Gastroesophageal sphincter (tissue), 4 donors: ENCODE data around the gene NRP2. TPM values are rescaled to one million over a fixed set of nuclear protein-coding genes. Genes with fewer than 3 reads are reported as not detected.

Source experiments
- ATAC-seq: fragments of 150-250 bp; one replicate; pipeline ENCODE4 v1.9.1; 2016; ENCODE audit warnings: mild to moderate bottlenecking, moderate library complexity
- H3K27ac ChIP-seq, 4 donors: fragments of 200-600 bp; sonication (generic) in 3 of 4; 1 replicate in 3 of 4; 2 replicates in 1 of 4; pipeline ENCODE4 v1.5.1; 2016 to 2019
- H3K27me3 ChIP-seq: fragments of 200-600 bp; sonication (generic); one replicate; pipeline ENCODE4 v1.5.1; 2019
- H3K36me3 ChIP-seq, 2 donors: fragments of 200-600 bp; sonication (generic); one replicate each; pipeline ENCODE4 v1.5.1; 2019; ENCODE audit warnings: control low read depth in 1 of 2
- H3K4me1 ChIP-seq, 3 donors: fragments of 200-600 bp; sonication (generic); 1 replicate in 2 of 3; 2 replicates in 1 of 3; pipeline ENCODE4 v1.5.1; 2016 to 2019; ENCODE audit warnings: control low read depth in 2 of 3
- H3K4me3 ChIP-seq, 2 donors: fragments of 200-600 bp; sonication (generic); one replicate each; pipeline ENCODE4 v1.5.1; 2019; ENCODE audit warnings: mild to moderate bottlenecking in 1 of 2, moderate library complexity in 1 of 2
- H3K9me3 ChIP-seq, 3 donors: fragments of 200-600 bp; sonication (generic); one replicate each; pipeline ENCODE4 v1.5.1; 2017 to 2019; ENCODE audit warnings: control low read depth in 2 of 3
- CTCF ChIP-seq, 4 experiments: fragments of 200-600 bp in 2 of 4; fragments of 450-650 bp in 2 of 4; sonication (generic) in 1 of 4; IDR thresholded peaks; one replicate each; pipeline ENCODE4 v1.5.1; 2017 to 2019; ENCODE audit warnings: antibody characterized with exemption in 4 of 4, mild to moderate bottlenecking in 2 of 4, moderate library complexity in 2 of 4
- EP300 ChIP-seq: sonication (generic); formaldehyde crosslinking; IDR thresholded peaks from one replicate; pipeline ENCODE4 v1.6.1; 2017; ENCODE audit warnings: antibody characterized with exemption, mild to moderate bottlenecking
- POLR2A ChIP-seq, 2 donors: fragments of 450-650 bp; IDR thresholded peaks; one replicate each; pipeline ENCODE4 v1.6.1; 2017; ENCODE audit warnings: antibody characterized with exemption in 2 of 2, mild to moderate bottlenecking in 2 of 2, moderate library complexity in 1 of 2
- POLR2AphosphoS5 ChIP-seq: sonication (generic); formaldehyde crosslinking; IDR thresholded peaks from one replicate; pipeline ENCODE4 v1.6.1; 2017; ENCODE audit warnings: antibody characterized with exemption
- WGBS, 2 donors: methylation state at CpG; one replicate each; pipeline ENCODE4 v1.1.5; 2018; ENCODE audit warnings: low coverage in 1 of 2; 5-methylcytosine and 5-hydroxymethylcytosine counted together
- total RNA-seq, 4 donors: library from RNA; depleted of rRNA; stranded (reverse); fragments of >200 nt; gene quantifications; one replicate each; pipeline ENCODE4 v1.1.0, GENCODE V29; 2016

NRP2 gene
- total RNA-seq, 4 donors from 2014 or later, result 278 to 466 (median 371) TPM

GRCh38 chr2:205769495-205769850 is 87.2 kb downstream of the NRP2 start:
- H3K27me3 ChIP-seq, result no peaks in the 10 kb centered on the region
- WGBS, 2 donors, result 25 to 40% methylated on average over 3 of the region's 3 CpGs
- peaks cover 23 to 100% (median 42%) of the 10 kb centered on the region in 3 donors for H3K4me1 ChIP-seq
- no peaks in the 10 kb centered on the region for H3K9me3 ChIP-seq
- ATAC-seq, result no peak
- peaks cover 0 to 39% of the 10 kb centered on the region in 2 donors for H3K36me3 ChIP-seq
- no peak overlapping the region for H3K4me3 ChIP-seq
- peak overlapping the region; percentile 83 to 96 (median 90) for H3K27ac ChIP-seq
- TF ChIP-seq EP300 (no peak), POLR2AphosphoS5 (no peak), POLR2A (IDR thresholded peaks at IDR 0.05) (no peak), CTCF (IDR thresholded peaks at IDR 0.05) (no peak)

GRCh38 chr2:205769879-205770278 is 87.6 kb downstream of the NRP2 start:
- Histone ChIP-seq H3K36me3 (peaks cover 0 to 35% of the 10 kb centered on the region in 2 donors), H3K4me3 (no peak overlapping the region), H3K27ac (peak overlapping the region; percentile 83 to 96 (median 90)), H3K4me1 (peaks cover 26 to 100% (median 42%) of the 10 kb centered on the region in 3 donors), H3K27me3 (no peaks in the 10 kb centered on the region), H3K9me3 (no peaks in the 10 kb centered on the region)
- ATAC-seq, result no peak
- WGBS, 2 donors, result 46 to 60% methylated on average over 1 to 5 of the region's 7 CpGs
- TF ChIP-seq CTCF (IDR thresholded peaks at IDR 0.05) (no peak), EP300 (no peak), POLR2A (IDR thresholded peaks at IDR 0.05) (no peak), POLR2AphosphoS5 (no peak)

GRCh38 chr2:205770577-205770976 is 88.3 kb downstream of the NRP2 start:
- WGBS, 2 donors, result 40 to 68% methylated on average over 3 to 6 of the region's 7 CpGs
- Histone ChIP-seq H3K9me3 (no peaks in the 10 kb centered on the region), H3K4me3 (no peak overlapping the region), H3K36me3 (peaks cover 0 to 28% of the 10 kb centered on the region in 2 donors), H3K4me1 (peaks cover 27 to 100% (median 43%) of the 10 kb centered on the region in 3 donors), H3K27me3 (no peaks in the 10 kb centered on the region), H3K27ac (peak overlapping the region; percentile 83 to 96 (median 90))
- TF ChIP-seq POLR2AphosphoS5 (no peak), POLR2A (IDR thresholded peaks at IDR 0.05) (no peak), EP300 (no peak), CTCF (IDR thresholded peaks at IDR 0.05) (no peak)
- no peak for ATAC-seq

- TF ChIP-seq POLR2AphosphoS5, result peak; percentile 45
- no peak for TF ChIP-seq EP300
- no peak for TF ChIP-seq CTCF (IDR thresholded peaks at IDR 0.05)
- WGBS, 2 donors, result 39 to 62% methylated on average over 9 to 10 of the region's 10 CpGs
- Histone ChIP-seq H3K27me3 (no peaks in the 10 kb centered on the region), H3K27ac (peak overlapping the region; percentile 83 to 96 (median 90)), H3K9me3 (no peaks in the 10 kb centered on the region), H3K36me3 (peaks cover 0 to 25% of the 10 kb centered on the region in 2 donors), H3K4me3 (no peak overlapping the region), H3K4me1 (peaks cover 27 to 100% (median 40%) of the 10 kb centered on the region in 3 donors)
- ATAC-seq, result peak; percentile 58
Observed at GRCh38 chr2:205771031-205771430, 88.7 kb downstream of the NRP2 start.

- TF ChIP-seq CTCF (IDR thresholded peaks at IDR 0.05) (no peak), POLR2A (IDR thresholded peaks at IDR 0.05) (no peak), EP300 (no peak), POLR2AphosphoS5 (no peak)
- Histone ChIP-seq H3K4me3 (no peak overlapping the region), H3K27ac (peak overlapping the region; percentile 83 to 96 (median 90)), H3K27me3 (no peaks in the 10 kb centered on the region), H3K36me3 (peaks cover 0 to 28% of the 10 kb centered on the region in 2 donors), H3K4me1 (peaks cover 27 to 100% (median 37%) of the 10 kb centered on the region in 3 donors), H3K9me3 (no peaks in the 10 kb centered on the region)
- ATAC-seq, result no peak
- 21 to 91% methylated on average over 1 to 2 of the region's 2 CpGs for WGBS, 2 donors
Observed at GRCh38 chr2:205771666-205772065, 89.4 kb downstream of the NRP2 start.
